HUES64 (cell line): Measurements from ENCODE around the gene TIMM8A.
"Not testable (repeated sequence)": the region's sequence is repeated elsewhere in the genome, so short reads cannot be mapped to it uniquely, and the experiment has no call there.

ENCODE experiments used
- H3K27ac ChIP-seq: 2 replicates; pipeline ENCODE4 v1.7.0; 2013; ENCODE audit warnings: low read depth, low read length, inconsistent platforms
- H3K27me3 ChIP-seq: 2 replicates; pipeline ENCODE4 v1.6.1; 2013; ENCODE audit warnings: mild to moderate bottlenecking, low read length; ENCODE audit not compliant: insufficient read depth
- H3K36me3 ChIP-seq: 2 replicates; pipeline ENCODE4 v1.6.1; 2013; ENCODE audit warnings: mild to moderate bottlenecking, low read length; ENCODE audit not compliant: insufficient read depth
- H3K4me1 ChIP-seq: 2 replicates; pipeline ENCODE4 v1.6.1; 2013; ENCODE audit warnings: mild to moderate bottlenecking, low read length, moderate library complexity; ENCODE audit not compliant: insufficient read depth
- H3K4me3 ChIP-seq: 2 replicates; pipeline ENCODE4 v1.5.1; 2013; ENCODE audit warnings: mild to moderate bottlenecking, low read length, moderate library complexity
- H3K9ac ChIP-seq: 2 replicates; pipeline ENCODE4 v1.6.1; 2013; ENCODE audit warnings: mild to moderate bottlenecking, low read depth, low read length
- H3K9me3 ChIP-seq: 2 replicates; pipeline ENCODE4 v1.6.1; 2013; ENCODE audit warnings: low read depth, low read length; ENCODE audit not compliant: insufficient read depth
- WGBS: fragments of 150-250, 120-280 bp; methylation state at CpG from one replicate; pipeline ENCODE4 v1.1.7; 2013; ENCODE audit warnings: missing lambda C conversion rate; 5-methylcytosine and 5-hydroxymethylcytosine counted together

TIMM8A gene

DNA sequence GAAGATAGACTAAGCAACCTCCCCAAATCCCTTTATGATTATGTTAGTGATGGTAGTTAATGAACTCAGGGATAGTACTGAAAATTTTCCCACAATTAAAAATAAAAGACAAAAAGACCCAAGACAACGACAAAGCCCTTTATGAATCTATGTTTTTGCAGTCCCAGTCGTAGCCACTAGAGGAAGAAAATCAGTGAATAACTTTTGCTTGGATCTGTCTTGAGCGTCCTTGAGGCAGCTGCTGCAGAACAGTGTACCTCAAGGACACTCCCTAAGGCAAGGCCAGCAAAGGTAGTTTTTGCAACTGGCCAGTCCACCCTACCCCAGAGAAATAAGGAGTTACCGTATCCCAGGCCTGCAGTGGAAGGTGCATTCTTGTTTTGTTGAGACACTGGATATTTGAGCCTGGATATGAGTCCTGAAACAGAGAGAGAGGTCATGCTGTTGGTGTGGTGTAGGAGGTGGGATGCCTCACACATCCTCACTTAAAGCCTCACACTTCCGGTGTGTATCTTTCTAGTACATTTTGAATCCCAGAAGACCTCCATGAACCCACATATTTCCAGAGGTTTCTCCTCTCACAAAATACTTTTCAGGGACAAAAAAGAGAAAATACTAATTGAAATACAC is 8.7 kb upstream of the TIMM8A start:
- Histone ChIP-seq H3K36me3 (no peaks in the 10 kb centered on the region), H3K4me1 (no peaks in the 10 kb centered on the region), H3K27me3 (no peaks in the 10 kb centered on the region), H3K4me3 (no peak overlapping the region), H3K9ac (no peak overlapping the region), H3K27ac (no peak overlapping the region), H3K9me3 (no peaks in the 10 kb centered on the region)
- 39% methylated on average over 4 of the region's 5 CpGs for WGBS

DNA sequence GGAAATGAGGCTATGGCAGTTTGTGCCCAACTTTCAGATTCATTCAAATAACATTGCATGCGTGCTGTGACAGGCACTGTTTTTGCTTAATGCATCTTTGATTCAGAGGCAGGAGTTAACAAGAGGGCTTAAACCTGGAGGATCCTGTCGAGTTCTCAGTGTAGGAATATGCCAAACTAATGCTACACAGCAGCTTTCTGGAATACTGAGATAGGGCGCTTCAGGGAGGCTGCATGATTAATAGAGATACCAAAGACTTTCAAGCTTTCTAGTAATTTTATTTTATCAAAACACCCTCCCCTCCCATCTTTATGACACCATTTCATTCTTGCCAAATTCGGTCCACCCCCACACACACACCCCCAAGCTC is 636 bp upstream of the TIMM8A start:
- H3K9me3 ChIP-seq: no peaks in the 10 kb centered on the region
- H3K27ac ChIP-seq: peak overlapping the region; percentile 95; the same call in 1 of the 2 replicates
- H3K9ac ChIP-seq: peak overlapping the region; percentile 97
- H3K36me3 ChIP-seq: peaks cover 19% of the 10 kb centered on the region
- peaks cover 6% of the 10 kb centered on the region; the same call in 1 of the 2 replicates for H3K4me1 ChIP-seq
- peak overlapping the region; percentile 86 for H3K4me3 ChIP-seq
- H3K27me3 ChIP-seq: no peaks in the 10 kb centered on the region
- WGBS: 38% methylated on average over 3 of the region's 4 CpGs

DNA sequence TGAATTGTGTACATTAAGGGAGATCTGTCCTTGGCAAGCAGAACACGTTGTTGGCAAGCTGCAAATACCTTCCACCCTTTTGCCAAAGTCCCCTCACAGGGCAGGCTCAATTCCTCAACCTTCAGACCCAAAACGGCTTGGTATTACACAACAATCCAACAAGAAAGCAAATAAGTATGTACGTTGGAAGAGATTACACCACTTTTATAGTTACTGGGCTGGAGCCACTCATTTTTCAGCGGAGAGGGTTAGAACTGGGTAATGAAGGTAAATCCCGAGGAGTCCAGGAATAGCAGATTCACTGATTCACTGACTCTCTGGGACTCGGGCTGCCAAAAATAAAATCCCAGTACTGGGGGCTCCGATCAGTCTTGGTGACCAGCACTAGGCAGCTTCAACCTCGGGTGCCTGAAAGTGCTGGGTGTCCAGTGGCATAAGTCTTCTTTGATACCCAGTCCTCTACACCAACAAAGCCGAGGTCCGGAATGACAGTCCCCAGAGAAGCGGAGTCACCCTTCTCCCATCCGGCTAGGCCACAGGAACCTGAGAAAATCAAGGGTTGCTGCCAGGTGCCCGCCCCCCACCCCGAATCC is 587 bp downstream of the TIMM8A start:
- Histone ChIP-seq H3K36me3 (peaks cover 19% of the 10 kb centered on the region), H3K4me1 (peaks cover 6% of the 10 kb centered on the region; the same call in 1 of the 2 replicates), H3K4me3 (peak overlapping the region; percentile 86), H3K27ac (peak overlapping the region; percentile 95), H3K27me3 (no peaks in the 10 kb centered on the region), H3K9me3 (no peaks in the 10 kb centered on the region), H3K9ac (peak overlapping the region; percentile 97)
- 2% methylated on average over 11 of the region's 14 CpGs for WGBS

DNA sequence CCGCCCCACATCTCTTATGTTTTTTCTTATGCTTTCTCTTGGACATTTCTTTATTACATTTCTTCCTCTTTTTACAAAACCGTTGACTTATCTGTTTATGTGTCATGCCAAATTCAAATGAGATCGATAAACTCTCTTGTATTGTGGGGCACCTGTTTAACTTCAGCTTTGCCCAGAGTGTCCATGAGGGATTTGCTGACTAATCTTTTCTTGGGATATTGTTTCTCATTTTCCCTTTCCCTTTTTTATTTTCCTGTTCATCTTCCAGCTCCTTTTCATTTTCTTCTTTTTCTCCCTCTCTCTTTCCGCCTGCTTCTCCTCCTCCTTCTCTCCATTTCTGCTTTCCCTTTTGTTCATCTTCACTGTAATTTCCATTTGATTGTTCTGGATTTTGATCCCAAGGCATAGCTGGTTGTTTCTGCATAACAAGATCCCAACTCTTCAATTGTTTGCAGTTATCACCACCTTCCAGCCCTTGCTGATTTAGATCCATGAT is 10.7 kb downstream of the TIMM8A start:
- Histone ChIP-seq H3K9ac (no peak overlapping the region), H3K4me3 (no peak overlapping the region), H3K27ac (no peak overlapping the region), H3K36me3 (no peaks in the 10 kb centered on the region; the same call in 1 of the 2 replicates), H3K27me3 (no peaks in the 10 kb centered on the region), H3K9me3 (no peaks in the 10 kb centered on the region), H3K4me1 (no peaks in the 10 kb centered on the region)
- WGBS: 89% methylated on average over 4 of the region's 4 CpGs

DNA sequence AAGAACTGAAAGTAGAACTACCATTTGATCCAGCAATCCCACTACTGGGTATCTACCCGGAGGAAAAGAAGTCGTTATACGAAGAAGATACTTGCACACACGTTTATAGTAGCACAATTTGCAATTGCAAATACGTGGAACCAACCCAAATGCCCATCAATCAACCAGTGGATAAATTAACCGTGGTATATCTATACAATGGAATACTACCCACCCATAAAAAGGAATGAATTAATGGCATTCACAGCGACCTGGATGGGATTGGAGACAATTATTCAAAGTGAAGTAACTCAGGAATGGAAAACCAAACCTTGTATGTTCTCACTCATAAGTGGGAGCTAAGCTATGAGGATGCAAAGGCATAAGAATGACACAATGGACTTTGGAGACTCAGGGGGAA is 14.2 kb downstream of the TIMM8A start:
- H3K9me3 ChIP-seq, H3K27ac ChIP-seq, H3K27me3 ChIP-seq, H3K4me1 ChIP-seq, H3K4me3 ChIP-seq, H3K9ac ChIP-seq, H3K36me3 ChIP-seq: not testable (repeated sequence)
- 96% methylated on average over 5 of the region's 7 CpGs for WGBS

DNA sequence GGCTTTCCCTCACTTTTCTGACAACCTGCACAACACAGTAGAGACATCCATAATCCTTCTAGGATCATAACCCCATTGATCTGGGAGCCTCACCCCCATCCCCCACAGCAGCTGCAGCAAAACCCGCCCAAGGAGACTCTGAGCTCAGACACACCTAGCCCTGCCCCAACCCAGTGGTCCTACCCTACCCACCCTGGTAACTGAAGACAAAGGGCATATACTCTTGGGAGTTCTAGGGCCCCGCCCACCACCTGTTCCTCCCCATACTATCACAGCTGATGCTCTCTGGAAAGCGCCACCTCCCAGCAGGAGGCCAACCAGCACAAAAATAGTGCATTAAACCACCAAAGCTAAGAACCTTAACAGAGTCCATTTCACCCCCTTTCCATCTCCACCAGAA is 21.9 kb downstream of the TIMM8A start:
- H3K9me3 ChIP-seq, H3K4me3 ChIP-seq, H3K27me3 ChIP-seq, H3K9ac ChIP-seq, H3K36me3 ChIP-seq, H3K4me1 ChIP-seq, H3K27ac ChIP-seq: not testable (repeated sequence)
- WGBS: 78% methylated on average over 3 of the region's 3 CpGs

DNA sequence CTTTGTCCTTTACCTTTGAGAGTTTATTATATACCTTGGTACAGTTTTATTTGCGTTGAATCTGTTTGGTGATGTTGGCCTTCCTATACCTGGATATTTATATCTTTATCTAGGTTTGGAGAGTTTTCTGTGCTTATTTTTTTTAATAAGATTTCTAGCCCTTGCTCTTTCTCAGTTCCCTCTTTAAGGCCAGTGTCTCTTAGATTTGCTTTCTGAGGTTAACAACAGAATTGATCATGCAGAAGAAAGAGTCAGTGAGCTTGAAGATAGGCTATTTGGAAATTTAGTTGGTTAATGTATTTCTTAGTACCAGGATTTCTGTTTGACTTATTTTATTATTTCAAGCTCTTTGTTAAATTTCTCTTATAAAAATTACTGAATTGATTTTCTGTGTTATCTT is 44.8 kb downstream of the TIMM8A start:
- Histone ChIP-seq H3K36me3 (no peaks in the 10 kb centered on the region), H3K9ac (no peak overlapping the region), H3K4me1 (no peaks in the 10 kb centered on the region), H3K27ac (no peak overlapping the region), H3K9me3 (no peaks in the 10 kb centered on the region), H3K27me3 (no peaks in the 10 kb centered on the region), H3K4me3 (no peak overlapping the region)
- WGBS: no CpG with 5 or more reads among the region's 1 CpG
